HCT116 (cell line): ENCODE measurements around the gene CRYBG3. TPM values are rescaled to one million over a fixed set of nuclear protein-coding genes. Genes with fewer than 3 reads are reported as not detected.

Source experiments
- ATAC-seq: fragments of 200-7000 bp; cut with Tn5 transposase; 2 replicates; pipeline ENCODE4 v1.9.1; 2020; ENCODE audit warnings: mild to moderate bottlenecking, moderate library complexity
- BruUV-seq: library from RNA; stranded (reverse); fragments of 400-500 nt; replicated peaks from 2 replicates; lab custom pipeline; 2021; lab: Mats Ljungman, UMichigan
- CTCF ChIA-PET: fragments of 300-600 bp; sonication (Branson Sonifier 250); formaldehyde crosslinking; loops from one replicate; lab custom pipeline; 2021; ENCODE audit warnings: antibody characterized with exemption; lab: Charles Lee
- POLR2A ChIA-PET: fragments of 300-600, 350-600 bp; sonication (Branson Sonifier 250); formaldehyde crosslinking; loops from one replicate; lab custom pipeline; 2021; ENCODE audit warnings: antibody characterized with exemption; lab: Charles Lee
- RAD21 ChIA-PET, 2 experiments: fragments of 300-600 bp; sonication (Branson Sonifier 250); formaldehyde crosslinking; loops; one replicate each; lab custom pipeline; 2023; ENCODE audit warnings: low total read pairs in 2 of 2; ENCODE audit not compliant: uncharacterized antibody in 2 of 2, unreplicated experiment in 2 of 2, low non-redundant PET in 1 of 2; lab: Charles Lee
- DNase-seq: peaks from one replicate; pipeline ENCODE4 v3.0.0-alpha.2; 2010; ENCODE audit warnings: low read depth, low spot score
- H2AFZ ChIP-seq: fragments of 200-600 bp; shearing (Covaris generic), sonication (generic); 2 replicates; pipeline ENCODE4 v1.6.1; 2017; ENCODE audit warnings: low read depth, mixed run types, mixed read lengths, antibody characterized with exemption, low read length; ENCODE audit not compliant: poor library complexity, severe bottlenecking
- H3K27ac ChIP-seq: 2 replicates; pipeline ENCODE4 v1.5.1; 2012; ENCODE audit warnings: low read depth, low read length
- H3K27me3 ChIP-seq: fragments of 200-600 bp; sonication (generic); 2 replicates; pipeline ENCODE4 v1.6.1; 2016; ENCODE audit warnings: mixed run types, low read length, mixed read lengths; ENCODE audit not compliant: insufficient read depth
- H3K36me3 ChIP-seq, 2 experiments: fragments of 200-500 bp in 1 of 2; fragments of 200-600 bp in 1 of 2; sonication (Bioruptor generic) in 1 of 2; sonication (generic) in 1 of 2; 2 replicates each; pipeline versions ENCODE4 v1.5.1 to v1.6.1; 2014 to 2016; ENCODE audit warnings: low read length in 2 of 2, inconsistent platforms in 1 of 2, mixed read lengths in 1 of 2, mixed run types in 1 of 2; ENCODE audit not compliant: insufficient read depth in 2 of 2, control insufficient read depth in 1 of 2
- H3K4me1 ChIP-seq, 2 experiments: fragments of 200-600 bp in 1 of 2; sonication (generic) in 1 of 2; 2 replicates each; pipeline versions ENCODE4 v1.5.1 to v1.6.1; 2012 to 2017; ENCODE audit warnings: low read length in 2 of 2, inconsistent platforms in 1 of 2, mild to moderate bottlenecking in 1 of 2, mixed read lengths in 1 of 2, mixed run types in 1 of 2, moderate library complexity in 1 of 2; ENCODE audit not compliant: insufficient read depth in 2 of 2, control insufficient read depth in 1 of 2
- H3K4me2 ChIP-seq: fragments of 200-600 bp; sonication (generic); 2 replicates; pipeline ENCODE4 v1.6.1; 2017; ENCODE audit warnings: mixed run types, low read length, mixed read lengths
- H3K4me3 ChIP-seq, 2 experiments: fragments of 200-600 bp in 1 of 2; sonication (generic) in 1 of 2; replicated peaks in 1 of 2; 2 replicates each; pipeline ENCODE4 v1.5.1; 2011 to 2016; ENCODE audit warnings: low read length in 2 of 2, control low read depth in 1 of 2, low read depth in 1 of 2, mild to moderate bottlenecking in 1 of 2, mixed read lengths in 1 of 2, mixed run types in 1 of 2
- H3K79me2 ChIP-seq: fragments of 200-600 bp; sonication (generic); 2 replicates; pipeline ENCODE4 v1.6.1; 2017; ENCODE audit warnings: mild to moderate bottlenecking, mixed run types, low read length, moderate library complexity, mixed read lengths; ENCODE audit not compliant: insufficient read depth
- H3K9ac ChIP-seq: fragments of 200-600 bp; sonication (generic); 2 replicates; pipeline ENCODE4 v1.6.1; 2016; ENCODE audit warnings: low read length, mixed read lengths
- H3K9me2 ChIP-seq: fragments of 200-600 bp; sonication (generic), shearing (Covaris generic); 2 replicates; pipeline ENCODE4 v1.6.1; 2017; ENCODE audit warnings: mixed run types, mild to moderate bottlenecking, moderate library complexity; ENCODE audit not compliant: insufficient read depth
- H3K9me3 ChIP-seq, 2 experiments: fragments of 200-500 bp in 1 of 2; fragments of 200-600 bp in 1 of 2; sonication (Bioruptor generic) in 1 of 2; sonication (generic) in 1 of 2; 2 replicates each; pipeline ENCODE4 v1.6.1; 2014 to 2017; ENCODE audit warnings: low read length in 2 of 2, mixed read lengths in 2 of 2, inconsistent platforms in 1 of 2, low read depth in 1 of 2, mild to moderate bottlenecking in 1 of 2, mixed run types in 1 of 2, moderate library complexity in 1 of 2; ENCODE audit not compliant: control insufficient read depth in 1 of 2, insufficient read depth in 1 of 2
- H4K20me1 ChIP-seq: fragments of 200-600 bp; sonication (generic), shearing (Covaris generic); 2 replicates; pipeline ENCODE4 v1.6.1; 2017; ENCODE audit warnings: mixed run types, mild to moderate bottlenecking, moderate library complexity; ENCODE audit not compliant: insufficient read depth
- CBX3 ChIP-seq: IDR thresholded peaks from 2 replicates; pipeline ENCODE4 v1.6.1; 2012; ENCODE audit warnings: low read depth
- CEBPB ChIP-seq: IDR thresholded peaks from 2 replicates; pipeline ENCODE4 v1.6.1; 2012; ENCODE audit warnings: low read depth
- EGR1 ChIP-seq: IDR thresholded peaks from 2 replicates; pipeline ENCODE4 v1.6.1; 2012; ENCODE audit warnings: low read depth
- ELF1 ChIP-seq: IDR thresholded peaks from 2 replicates; pipeline ENCODE4 v1.6.1; 2012; ENCODE audit warnings: low read depth, borderline replicate concordance
- EZH2phosphoT487 ChIP-seq: fragments of 200-600 bp; IDR thresholded peaks from 2 replicates; pipeline ENCODE4 v1.6.1; 2018; ENCODE audit warnings: antibody characterized with exemption, borderline replicate concordance
- JUND ChIP-seq: IDR thresholded peaks from 2 replicates; pipeline ENCODE4 v1.6.1; 2012
- POLR2A ChIP-seq: IDR thresholded peaks from 2 replicates; pipeline ENCODE4 v1.7.0; 2011; ENCODE audit warnings: borderline replicate concordance; ENCODE audit not compliant: insufficient read depth, insufficient read length; ENCODE audit errors: extremely low read depth
- POLR2AphosphoS5 ChIP-seq: IDR thresholded peaks from 2 replicates; pipeline ENCODE4 v1.6.1; 2011; ENCODE audit warnings: mild to moderate bottlenecking, low read depth, low read length, moderate library complexity
- RAD21 ChIP-seq: IDR thresholded peaks from 2 replicates; pipeline ENCODE4 v1.6.1; 2012; ENCODE audit warnings: low read depth, mild to moderate bottlenecking
- SIN3A ChIP-seq: IDR thresholded peaks from 2 replicates; pipeline ENCODE4 v1.6.1; 2012; ENCODE audit warnings: low read depth
- SP1 ChIP-seq: IDR thresholded peaks from 2 replicates; pipeline ENCODE4 v1.6.1; 2012; ENCODE audit warnings: low read depth
- SRF ChIP-seq: IDR thresholded peaks from 2 replicates; pipeline ENCODE4 v1.6.1; 2012; ENCODE audit warnings: low read depth
- TCF7L2 ChIP-seq: IDR thresholded peaks from 2 replicates; pipeline ENCODE4 v1.7.0; 2011; ENCODE audit warnings: borderline replicate concordance, inconsistent platforms; ENCODE audit not compliant: insufficient read depth, insufficient read length; ENCODE audit errors: extremely low read depth
- YY1 ChIP-seq: IDR thresholded peaks from 2 replicates; pipeline ENCODE4 v1.6.1; 2011; ENCODE audit warnings: low read length, low read depth, moderate library complexity, mild to moderate bottlenecking; ENCODE audit not compliant: insufficient replicate concordance; ENCODE audit errors: extremely low read depth
- ZFX ChIP-seq: fragments of 450-650 bp; IDR thresholded peaks from 2 replicates; pipeline ENCODE4 v1.6.1; 2017
- ZNF274 ChIP-seq: fragments of 200-500 bp; sonication (Bioruptor generic); IDR thresholded peaks from 2 replicates; pipeline ENCODE4 v1.6.1; 2014; ENCODE audit warnings: mild to moderate bottlenecking, low read depth, low read length, inconsistent platforms
- intact Hi-C: fragments of 100-400 bp; cut with micrococcal nuclease; formaldehyde crosslinking; loops from 2 replicates; pipeline ENCODE4 v1.10.0; 2022
- total RNA-seq: library from RNA; stranded (reverse); gene quantifications from one replicate; pipeline ENCODE4 v1.2.1, GENCODE V29; 2021; ENCODE audit not compliant: unreplicated experiment
- TF ChIP-seq, protein P1 (sequence below): IDR thresholded peaks from 2 replicates; pipeline ENCODE4 v1.6.1; 2011; ENCODE audit warnings: mild to moderate bottlenecking, low read length, moderate library complexity; ENCODE audit not compliant: insufficient replicate concordance; ENCODE audit errors: extremely low read depth
- TF ChIP-seq, protein P2 (sequence below): IDR thresholded peaks from 2 replicates; pipeline ENCODE4 v1.6.1; 2012
- TF ChIP-seq, protein P3 (sequence below): IDR thresholded peaks from 2 replicates; pipeline ENCODE4 v1.6.1; 2012

CRYBG3 gene
- total RNA-seq, 1 experiment from 2014 or later, result 7.5 TPM

DNA sequence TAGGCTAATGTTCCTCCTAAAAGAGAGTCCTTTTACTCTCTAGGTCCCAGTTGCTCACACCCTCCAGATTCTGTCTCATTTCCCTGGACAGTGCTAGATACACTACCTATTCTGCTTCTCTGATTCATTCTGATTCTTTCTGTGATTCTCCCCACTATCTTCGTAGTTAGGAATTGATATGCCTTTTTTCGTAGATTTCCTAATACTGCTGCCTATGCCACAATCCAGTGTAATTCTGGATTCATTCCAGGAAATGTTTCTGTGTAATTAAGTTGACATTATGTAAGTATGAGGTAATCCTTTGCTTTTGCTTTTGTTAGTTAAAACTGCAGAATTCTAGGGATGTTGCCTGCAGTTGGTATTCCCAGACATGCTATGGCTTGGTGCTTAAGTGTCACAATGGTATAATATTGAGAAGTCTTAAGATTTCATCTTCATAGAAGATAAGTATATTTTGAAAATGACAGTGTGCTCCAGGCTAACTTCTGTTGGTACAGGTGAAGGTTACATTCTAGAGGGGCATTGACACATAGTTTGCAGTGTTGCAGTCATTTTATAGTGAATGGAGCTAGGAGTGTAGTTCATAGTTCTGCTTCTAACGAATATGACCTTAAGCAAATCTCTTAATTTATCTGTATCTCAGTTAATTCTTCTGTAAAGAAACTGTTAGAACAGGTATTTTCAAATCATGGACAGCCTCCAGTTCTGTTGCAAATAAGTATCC, 96.2 kb downstream of the CRYBG3 start:
- intact Hi-C loops, result no loop called here
- no peaks in the 10 kb centered on the region for H3K79me2 ChIP-seq
- no TSS peak for BruUV-seq
- H3K9ac ChIP-seq, result no peak overlapping the region
- ATAC-seq (no peak), DNase-seq (no peak)
- H4K20me1 ChIP-seq, result no peaks in the 10 kb centered on the region
- ChIA-PET RAD21 (no interaction called here), CTCF (no interaction called here), POLR2A (no interaction called here)
- no peaks in the 10 kb centered on the region; a peak in 1 of 4 replicates for H3K36me3 ChIP-seq
- H3K9me3 ChIP-seq, result no peaks in the 10 kb centered on the region
- peaks cover 6% of the 10 kb centered on the region in 2 experiments; a peak in 3 of 4 replicates for H3K4me1 ChIP-seq
- no peaks in the 10 kb centered on the region for H3K27me3 ChIP-seq
- H2AFZ ChIP-seq, result no peak overlapping the region
- no peak overlapping the region for H3K4me3 ChIP-seq
- H3K27ac ChIP-seq, result no peak overlapping the region
- no peak overlapping the region for H3K4me2 ChIP-seq
- TF ChIP-seq, protein P1, sequence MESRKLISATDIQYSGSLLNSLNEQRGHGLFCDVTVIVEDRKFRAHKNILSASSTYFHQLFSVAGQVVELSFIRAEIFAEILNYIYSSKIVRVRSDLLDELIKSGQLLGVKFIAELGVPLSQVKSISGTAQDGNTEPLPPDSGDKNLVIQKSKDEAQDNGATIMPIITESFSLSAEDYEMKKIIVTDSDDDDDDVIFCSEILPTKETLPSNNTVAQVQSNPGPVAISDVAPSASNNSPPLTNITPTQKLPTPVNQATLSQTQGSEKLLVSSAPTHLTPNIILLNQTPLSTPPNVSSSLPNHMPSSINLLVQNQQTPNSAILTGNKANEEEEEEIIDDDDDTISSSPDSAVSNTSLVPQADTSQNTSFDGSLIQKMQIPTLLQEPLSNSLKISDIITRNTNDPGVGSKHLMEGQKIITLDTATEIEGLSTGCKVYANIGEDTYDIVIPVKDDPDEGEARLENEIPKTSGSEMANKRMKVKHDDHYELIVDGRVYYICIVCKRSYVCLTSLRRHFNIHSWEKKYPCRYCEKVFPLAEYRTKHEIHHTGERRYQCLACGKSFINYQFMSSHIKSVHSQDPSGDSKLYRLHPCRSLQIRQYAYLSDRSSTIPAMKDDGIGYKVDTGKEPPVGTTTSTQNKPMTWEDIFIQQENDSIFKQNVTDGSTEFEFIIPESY, result no peak
- no peak for TF ChIP-seq EGR1
- TF ChIP-seq RAD21, result no peak
- TF ChIP-seq, protein P2, sequence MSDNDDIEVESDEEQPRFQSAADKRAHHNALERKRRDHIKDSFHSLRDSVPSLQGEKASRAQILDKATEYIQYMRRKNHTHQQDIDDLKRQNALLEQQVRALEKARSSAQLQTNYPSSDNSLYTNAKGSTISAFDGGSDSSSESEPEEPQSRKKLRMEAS, result no peak
- no peak for TF ChIP-seq YY1
- TF ChIP-seq ELF1, result no peak
- no peak for TF ChIP-seq POLR2AphosphoS5
- no peak for TF ChIP-seq CEBPB
- no peak for TF ChIP-seq JUND
- TF ChIP-seq SIN3A, result no peak
- TF ChIP-seq, protein P3, sequence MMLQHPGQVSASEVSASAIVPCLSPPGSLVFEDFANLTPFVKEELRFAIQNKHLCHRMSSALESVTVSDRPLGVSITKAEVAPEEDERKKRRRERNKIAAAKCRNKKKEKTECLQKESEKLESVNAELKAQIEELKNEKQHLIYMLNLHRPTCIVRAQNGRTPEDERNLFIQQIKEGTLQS, result no peak
- TF ChIP-seq SRF, result no peak
- TF ChIP-seq SP1, result no peak
- TF ChIP-seq ZNF274, result no peak
- no peak for TF ChIP-seq EZH2phosphoT487
- TF ChIP-seq POLR2A, result no peak
- TF ChIP-seq CBX3, result no peak
- no peak for TF ChIP-seq ZFX
- no peak for TF ChIP-seq TCF7L2
- no peaks in the 10 kb centered on the region for H3K9me2 ChIP-seq
